Mesothelial cell of epicardium (in vitro differentiated cells): ENCODE data around the gene NOS3. TPM values are rescaled to one million over a fixed set of nuclear protein-coding genes. Genes with fewer than 3 reads are reported as not detected.
A peak's percentile ranks its signal among the peaks of the same experiment; 100 is the strongest.

Experiments used
- DNase-seq, 2 experiments: peaks; one replicate each; pipeline ENCODE4 v3.0.0; 2021; ENCODE audit warnings: low spot score in 2 of 2; ENCODE audit not compliant: unreplicated experiment in 2 of 2
- H3K27ac Mint-ChIP-seq: 2 replicates; pipeline ENCODE4 v1.8.0; 2021; ENCODE audit warnings: mixed read lengths
- H3K27me3 Mint-ChIP-seq: 2 replicates; pipeline ENCODE4 v1.8.0; 2021; ENCODE audit warnings: low read depth, mixed read lengths
- H3K36me3 Mint-ChIP-seq: 2 replicates; pipeline ENCODE4 v1.8.0; 2021; ENCODE audit warnings: mixed read lengths
- H3K4me1 Mint-ChIP-seq: 2 replicates; pipeline ENCODE4 v1.8.0; 2021; ENCODE audit warnings: mixed read lengths
- H3K4me3 Mint-ChIP-seq: 2 replicates; pipeline ENCODE4 v1.8.0; 2021; ENCODE audit warnings: mild to moderate bottlenecking, moderate library complexity, mixed read lengths
- H3K9me3 Mint-ChIP-seq: 2 replicates; pipeline ENCODE4 v1.8.0; 2021; ENCODE audit warnings: mixed read lengths
- total RNA-seq: library from RNA; stranded (reverse); gene quantifications from 3 replicates; pipeline ENCODE4 v1.2.1, GENCODE V29; 2021
- TF ChIP-seq, protein P1 (sequence below): fragments of 200-600 bp; sonication (generic); IDR thresholded peaks from one replicate; pipeline ENCODE4 v1.5.0; 2021; ENCODE audit warnings: antibody characterized with exemption; ENCODE audit not compliant: unreplicated experiment

Gene NOS3
- total RNA-seq, 1 donor from 2014 or later = 6.0 TPM

DNA sequence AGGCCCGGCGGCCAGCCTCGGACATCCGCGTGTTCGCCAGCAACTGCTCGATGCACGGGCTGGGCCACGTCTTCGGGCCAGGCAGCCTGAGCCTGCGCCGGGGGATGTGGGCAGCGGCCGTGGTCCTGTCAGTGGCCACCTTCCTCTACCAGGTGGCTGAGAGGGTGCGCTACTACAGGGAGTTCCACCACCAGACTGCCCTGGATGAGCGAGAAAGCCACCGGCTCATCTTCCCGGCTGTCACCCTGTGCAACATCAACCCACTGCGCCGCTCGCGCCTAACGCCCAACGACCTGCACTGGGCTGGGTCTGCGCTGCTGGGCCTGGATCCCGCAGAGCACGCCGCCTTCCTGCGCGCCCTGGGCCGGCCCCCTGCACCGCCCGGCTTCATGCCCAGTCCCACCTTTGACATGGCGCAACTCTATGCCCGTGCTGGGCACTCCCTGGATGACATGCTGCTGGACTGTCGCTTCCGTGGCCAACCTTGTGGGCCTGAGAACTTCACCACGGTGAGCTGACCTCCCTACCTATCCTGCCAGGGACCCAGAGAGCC is 58.2 kb downstream of the NOS3 start:
- H3K4me3 Mint-ChIP-seq = no peak overlapping the region
- H3K36me3 Mint-ChIP-seq = peaks cover 8% of the 10 kb centered on the region
- DNase-seq = no peak
- H3K27ac Mint-ChIP-seq = no peak overlapping the region
- H3K9me3 Mint-ChIP-seq = no peaks in the 10 kb centered on the region
- TF ChIP-seq, protein P1, sequence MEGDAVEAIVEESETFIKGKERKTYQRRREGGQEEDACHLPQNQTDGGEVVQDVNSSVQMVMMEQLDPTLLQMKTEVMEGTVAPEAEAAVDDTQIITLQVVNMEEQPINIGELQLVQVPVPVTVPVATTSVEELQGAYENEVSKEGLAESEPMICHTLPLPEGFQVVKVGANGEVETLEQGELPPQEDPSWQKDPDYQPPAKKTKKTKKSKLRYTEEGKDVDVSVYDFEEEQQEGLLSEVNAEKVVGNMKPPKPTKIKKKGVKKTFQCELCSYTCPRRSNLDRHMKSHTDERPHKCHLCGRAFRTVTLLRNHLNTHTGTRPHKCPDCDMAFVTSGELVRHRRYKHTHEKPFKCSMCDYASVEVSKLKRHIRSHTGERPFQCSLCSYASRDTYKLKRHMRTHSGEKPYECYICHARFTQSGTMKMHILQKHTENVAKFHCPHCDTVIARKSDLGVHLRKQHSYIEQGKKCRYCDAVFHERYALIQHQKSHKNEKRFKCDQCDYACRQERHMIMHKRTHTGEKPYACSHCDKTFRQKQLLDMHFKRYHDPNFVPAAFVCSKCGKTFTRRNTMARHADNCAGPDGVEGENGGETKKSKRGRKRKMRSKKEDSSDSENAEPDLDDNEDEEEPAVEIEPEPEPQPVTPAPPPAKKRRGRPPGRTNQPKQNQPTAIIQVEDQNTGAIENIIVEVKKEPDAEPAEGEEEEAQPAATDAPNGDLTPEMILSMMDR = no peak
- H3K27me3 Mint-ChIP-seq = peaks cover 25% of the 10 kb centered on the region
- H3K4me1 Mint-ChIP-seq = peaks cover 9% of the 10 kb centered on the region

DNA sequence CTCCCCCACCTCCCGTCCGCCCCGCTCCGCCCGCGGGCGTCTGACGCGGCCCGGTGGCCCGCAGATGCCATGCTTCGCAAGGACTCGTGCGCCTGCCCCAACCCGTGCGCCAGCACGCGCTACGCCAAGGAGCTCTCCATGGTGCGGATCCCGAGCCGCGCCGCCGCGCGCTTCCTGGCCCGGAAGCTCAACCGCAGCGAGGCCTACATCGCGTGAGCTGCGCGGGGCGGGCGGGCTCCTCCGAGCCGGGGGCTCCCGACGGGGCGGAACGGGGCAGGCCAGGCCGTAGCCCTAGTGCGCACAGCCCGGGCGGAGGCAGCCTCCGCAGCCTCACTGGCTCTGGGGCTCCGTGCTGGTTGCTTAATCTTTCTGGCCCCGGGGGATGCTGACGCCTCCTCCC is 60.3 kb downstream of the NOS3 start:
- H3K9me3 Mint-ChIP-seq = no peaks in the 10 kb centered on the region
- H3K36me3 Mint-ChIP-seq = peaks cover 9% of the 10 kb centered on the region
- H3K4me3 Mint-ChIP-seq = no peak overlapping the region
- H3K27me3 Mint-ChIP-seq = peaks cover 25% of the 10 kb centered on the region
- peak; percentile 71 to 85 for DNase-seq
- peaks cover 9% of the 10 kb centered on the region for H3K4me1 Mint-ChIP-seq
- H3K27ac Mint-ChIP-seq = no peak overlapping the region
- TF ChIP-seq, protein P1 = no peak

GRCh38 chr7:151053096-151053495 is 62.3 kb downstream of the NOS3 start:
- Mint-ChIP-seq H3K27ac (no peak overlapping the region), H3K4me1 (peaks cover 14% of the 10 kb centered on the region), H3K36me3 (peaks cover 9% of the 10 kb centered on the region), H3K9me3 (no peaks in the 10 kb centered on the region), H3K27me3 (peaks cover 25% of the 10 kb centered on the region), H3K4me3 (no peak overlapping the region)
- TF ChIP-seq, protein P1 = no peak
- DNase-seq = no peak

DNA sequence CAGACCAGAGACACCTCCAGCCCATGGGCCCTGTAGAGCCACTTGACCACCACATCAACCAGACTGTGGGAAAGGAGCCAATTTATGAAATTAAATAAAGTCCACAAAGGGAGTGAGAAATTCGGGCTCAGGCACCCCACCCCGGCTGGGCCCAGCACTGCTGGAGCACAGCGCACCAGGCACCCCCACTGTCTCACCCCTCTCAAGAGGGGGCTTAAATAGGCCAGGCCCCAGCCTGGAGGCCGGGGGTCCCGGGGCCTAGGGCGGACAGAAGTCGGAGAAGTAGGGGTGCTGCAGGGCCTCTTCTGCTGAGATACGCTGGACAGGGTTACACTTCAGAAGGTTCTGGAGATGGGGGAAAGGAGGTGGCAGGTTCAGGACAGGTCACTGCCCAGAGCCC is 62.9 kb downstream of the NOS3 start:
- H3K9me3 Mint-ChIP-seq = no peaks in the 10 kb centered on the region
- peaks cover 9% of the 10 kb centered on the region for H3K36me3 Mint-ChIP-seq
- TF ChIP-seq, protein P1 = no peak
- no peak for DNase-seq
- no peak overlapping the region for H3K27ac Mint-ChIP-seq
- H3K27me3 Mint-ChIP-seq = peaks cover 23% of the 10 kb centered on the region
- peaks cover 20% of the 10 kb centered on the region for H3K4me1 Mint-ChIP-seq
- no peak overlapping the region for H3K4me3 Mint-ChIP-seq

- H3K27me3 Mint-ChIP-seq = peaks cover 9% of the 10 kb centered on the region
- DNase-seq = no peak
- peaks cover 9% of the 10 kb centered on the region for H3K36me3 Mint-ChIP-seq
- H3K9me3 Mint-ChIP-seq = no peaks in the 10 kb centered on the region
- no peak overlapping the region for H3K27ac Mint-ChIP-seq
- peaks cover 36% of the 10 kb centered on the region for H3K4me1 Mint-ChIP-seq
- TF ChIP-seq, protein P1 = no peak
- H3K4me3 Mint-ChIP-seq = peak overlapping the region; percentile 79
Measured at GRCh38 chr7:151056283-151056665, 65.5 kb downstream of the NOS3 start.
